Fibroblast of skin of scalp (primary cell): ENCODE measurements around the gene CCL19. TPM values are rescaled to one million over a fixed set of nuclear protein-coding genes. Genes with fewer than 3 reads are reported as not detected.
"Not testable (repeated sequence)": the region's sequence is repeated elsewhere in the genome, so short reads cannot be mapped to it uniquely, and the experiment has no call there.

Experiments
- DNase-seq: peaks from one replicate; pipeline ENCODE4 v3.0.0-alpha.2; 2013
- polyA plus RNA-seq, 2 experiments: library from polyadenylated mRNA; unstranded; fragments of 120-200 nt; gene quantifications; one replicate each; pipeline ENCODE4 v1.2.1, GENCODE V29; 2013; ENCODE audit not compliant: insufficient read length in 2 of 2

The CCL19 gene
- polyA plus RNA-seq (2013, experiment 1 of 2; ENCODE audit: insufficient read length), result not detected
- not detected for polyA plus RNA-seq (2013, experiment 2 of 2; ENCODE audit: insufficient read length)

DNA sequence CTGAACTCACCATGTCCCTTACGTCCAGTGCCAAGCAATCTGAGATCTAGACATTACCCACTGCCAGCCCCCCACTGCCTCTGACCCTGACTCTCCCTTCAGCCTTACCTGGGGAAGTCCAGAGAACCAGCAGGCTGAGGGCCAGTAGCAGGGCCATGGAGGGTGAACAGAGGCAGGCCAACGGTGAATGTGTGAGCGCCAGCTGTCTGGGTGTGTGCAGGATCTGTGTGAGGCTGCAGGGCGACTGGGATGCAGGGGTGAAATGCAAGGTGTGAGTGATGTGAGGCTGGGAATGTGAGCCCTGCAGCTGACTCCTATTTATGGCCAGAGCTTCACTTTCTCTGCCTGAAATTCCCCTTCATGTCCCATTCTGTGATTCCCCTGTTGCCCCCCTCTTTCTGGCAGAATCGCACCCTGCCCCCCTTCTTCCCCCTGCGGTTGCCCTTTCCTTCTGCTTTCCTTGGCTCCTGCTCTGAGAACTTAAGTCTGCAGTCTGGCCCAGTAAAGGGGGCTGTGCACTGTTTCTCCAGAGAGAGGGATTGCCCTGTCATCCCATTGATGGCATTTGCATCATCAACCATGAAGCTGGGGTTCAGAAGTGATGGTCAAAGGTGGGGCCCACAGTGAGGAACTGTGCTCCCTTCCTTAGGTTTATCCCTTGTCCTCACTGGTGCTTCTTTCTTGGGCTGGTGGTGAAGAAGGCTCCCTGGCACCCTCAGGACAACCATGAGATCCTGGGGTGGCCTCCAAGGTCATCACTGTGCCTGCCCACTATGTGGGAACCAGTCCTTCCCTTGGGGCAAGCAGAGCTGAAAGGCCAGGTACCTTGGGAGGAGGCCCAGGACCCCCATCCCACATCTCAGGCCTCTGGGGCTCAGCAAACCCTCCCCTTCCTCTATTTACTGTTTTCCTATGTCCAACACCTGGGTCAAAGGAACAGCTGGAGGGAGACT lies at the start of gene CCL19:
Gene CCL19, minus strand, starts transcription at position 294 of the 953 bp plus-strand sequence. Its CDS starts 137 bp downstream, at position 157.
- DNase-seq, result no peak

DNA sequence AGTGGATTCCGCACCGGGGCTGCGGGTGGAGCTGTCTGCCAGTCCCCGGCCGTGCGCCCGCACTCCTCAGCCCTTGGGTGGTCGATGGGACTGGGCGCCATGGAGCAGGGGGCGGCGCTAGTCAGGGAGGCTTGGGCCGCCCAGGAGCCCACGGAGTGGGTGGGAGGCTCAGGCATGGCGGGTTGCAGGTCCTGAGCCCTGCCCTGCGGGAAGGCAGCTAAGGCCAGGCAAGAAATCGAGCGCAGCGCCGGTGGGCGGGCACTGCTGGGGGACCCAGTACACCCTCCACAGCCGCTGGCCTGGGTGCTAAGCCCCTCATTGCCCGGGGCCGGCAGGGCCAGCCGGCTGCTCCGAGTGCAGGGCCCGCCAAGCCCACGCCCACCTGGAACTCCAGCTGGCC lies 49.1 kb upstream of the CCL19 start:
- DNase-seq, result not testable (repeated sequence)

DNA sequence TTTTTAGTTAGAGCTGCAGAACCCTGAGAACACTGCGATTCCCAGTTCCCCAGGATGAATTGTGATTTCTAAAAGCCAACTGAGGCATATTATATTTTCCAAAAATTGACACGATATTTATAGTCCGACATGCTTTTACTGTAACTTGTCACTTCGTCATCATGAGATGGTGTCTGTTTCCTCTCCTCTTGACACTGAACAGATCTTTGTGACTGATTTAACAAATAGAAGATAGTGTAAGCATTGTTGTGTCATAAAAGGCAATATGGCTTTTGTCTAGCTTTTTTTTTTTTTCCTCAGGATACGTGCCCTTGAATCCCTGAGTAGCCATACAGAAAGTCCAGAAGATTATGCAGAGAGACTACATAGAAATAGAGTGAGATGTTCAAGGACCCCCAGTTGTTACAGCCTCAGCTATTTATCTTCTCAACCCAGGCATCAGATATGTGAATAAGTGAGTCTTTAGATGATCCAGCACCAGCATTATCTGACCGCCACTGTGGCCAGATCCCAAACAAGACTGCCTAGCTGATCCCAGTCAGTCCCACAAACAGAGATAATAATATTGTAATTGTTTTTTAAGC lies 46.7 kb upstream of the CCL19 start:
- DNase-seq, result no peak

DNA sequence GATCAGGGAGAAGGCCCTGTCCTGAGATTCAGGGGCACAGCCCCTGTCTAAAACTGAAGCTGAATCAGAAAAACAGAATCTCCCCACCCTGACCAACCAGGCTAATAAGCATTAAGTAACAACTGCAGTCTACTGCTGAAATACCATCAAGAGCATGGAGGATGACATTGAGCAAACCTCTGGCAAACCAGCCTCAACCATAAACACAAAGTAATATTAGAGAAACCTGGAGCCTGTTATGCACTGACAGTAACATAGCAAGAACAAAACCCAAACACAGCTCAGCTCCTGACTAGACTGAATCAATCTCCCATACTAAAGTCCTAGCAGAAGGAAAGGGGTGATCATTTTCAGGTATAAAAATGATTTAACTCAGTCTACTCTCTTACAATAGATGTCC lies 43.6 kb upstream of the CCL19 start:
- DNase-seq, result no peak

DNA sequence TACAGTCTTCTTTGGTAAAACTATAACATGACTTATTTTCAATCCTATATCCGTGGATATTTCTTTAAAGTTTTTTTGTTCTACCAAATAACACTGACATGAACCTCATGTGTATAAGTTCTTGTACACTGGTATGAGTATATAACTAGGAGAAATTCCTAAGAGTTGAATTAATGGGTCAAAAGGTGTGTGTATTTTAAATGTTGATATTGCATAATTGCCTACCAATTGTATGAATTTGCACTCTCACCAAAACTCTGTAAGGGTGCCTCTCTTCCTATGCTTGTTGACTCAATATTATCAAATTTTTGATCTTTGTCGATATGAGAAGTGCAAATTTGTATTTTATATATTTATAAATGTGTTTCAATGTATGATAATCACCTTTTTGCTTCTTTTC lies 41.8 kb upstream of the CCL19 start:
- DNase-seq, result no peak

DNA sequence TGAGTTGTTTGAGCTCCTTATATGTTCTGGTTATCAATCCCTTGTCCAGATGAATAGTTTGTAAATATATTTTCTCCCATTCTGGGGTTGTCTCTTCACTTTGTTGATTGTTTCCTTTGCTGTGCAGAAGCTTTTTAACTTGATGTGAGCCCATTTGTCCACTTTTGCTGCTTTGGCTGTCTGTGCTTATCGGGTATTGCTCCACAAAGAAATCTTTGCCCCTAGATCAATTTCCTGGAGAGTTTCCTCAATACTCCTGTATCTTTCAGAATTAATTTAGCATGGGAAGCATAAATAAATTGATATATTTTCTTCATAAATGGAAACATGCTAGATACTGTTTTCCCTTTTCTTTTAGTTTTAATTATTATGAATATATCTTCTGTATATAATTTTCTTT lies 41.4 kb upstream of the CCL19 start:
- DNase-seq, result no peak

DNA sequence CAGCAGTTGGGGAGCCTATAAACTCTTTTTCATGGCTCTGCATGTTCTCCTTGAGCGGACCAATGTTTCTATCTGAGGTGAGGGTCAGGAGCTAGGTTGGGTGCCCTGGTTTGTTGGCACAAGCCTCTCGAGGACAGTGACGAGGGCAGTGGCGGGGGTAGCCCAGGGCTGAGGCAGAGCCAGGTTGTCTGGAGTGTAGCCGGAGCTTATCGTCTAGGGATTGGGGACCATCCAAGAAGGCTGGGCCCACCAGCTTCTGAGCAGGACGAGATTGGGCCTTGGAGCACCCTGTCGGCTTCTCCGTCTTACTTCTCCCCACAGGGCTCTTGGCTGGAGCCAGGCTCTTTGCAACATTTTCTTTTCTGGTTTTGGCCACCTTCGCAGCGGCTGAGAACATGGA lies 32.1 kb upstream of the CCL19 start:
- DNase-seq, result no peak

DNA sequence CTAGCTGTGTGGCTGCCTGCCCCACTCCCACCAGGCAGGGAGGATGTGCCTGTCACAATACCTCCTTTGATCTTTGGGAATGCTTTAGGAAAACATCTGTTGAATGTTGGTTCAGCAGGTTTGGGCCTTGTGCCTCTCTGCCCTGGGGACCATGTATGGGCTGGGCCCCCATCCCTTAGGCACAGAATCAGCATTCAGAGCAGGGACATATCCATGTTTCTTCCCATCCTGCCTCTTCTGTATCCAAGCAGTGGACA lies 28.6 kb upstream of the CCL19 start:
- DNase-seq, result not testable (repeated sequence)

DNA sequence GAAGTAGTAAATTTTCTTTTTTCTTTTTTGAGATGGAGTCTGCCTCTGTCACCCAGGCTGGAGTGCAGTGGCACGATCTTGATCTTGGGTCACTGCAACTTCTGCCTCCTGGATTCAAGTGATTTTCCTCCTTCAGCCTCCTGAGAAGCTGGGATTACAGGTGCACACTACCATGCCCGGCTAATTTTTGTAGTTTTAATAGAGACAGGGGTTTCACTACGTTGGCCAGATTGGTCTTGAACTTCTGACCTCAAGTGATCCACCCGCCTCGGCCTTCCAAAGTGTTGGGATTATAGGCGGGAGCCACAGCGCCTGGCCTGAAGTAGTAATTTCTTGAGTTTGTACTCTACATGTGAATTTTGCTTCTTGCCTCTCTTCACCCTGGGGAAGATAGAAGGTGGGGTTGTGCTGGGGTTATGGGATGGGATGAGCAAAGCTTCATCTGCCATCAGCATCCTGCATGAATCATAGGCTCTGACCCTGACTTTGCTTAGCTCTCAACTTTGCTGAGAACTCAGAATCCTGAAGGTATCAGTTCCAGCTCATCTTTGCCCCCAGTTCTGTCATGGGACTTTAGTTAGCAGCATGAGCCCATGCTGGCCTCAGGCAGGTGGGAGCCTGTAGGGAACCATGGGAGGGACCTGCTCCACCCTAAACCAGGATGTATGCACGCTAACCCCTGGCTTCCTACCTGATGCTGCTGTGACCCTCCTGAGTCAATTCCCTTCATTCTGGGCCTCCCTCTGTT lies 28.1 kb upstream of the CCL19 start:
- DNase-seq, result no peak

DNA sequence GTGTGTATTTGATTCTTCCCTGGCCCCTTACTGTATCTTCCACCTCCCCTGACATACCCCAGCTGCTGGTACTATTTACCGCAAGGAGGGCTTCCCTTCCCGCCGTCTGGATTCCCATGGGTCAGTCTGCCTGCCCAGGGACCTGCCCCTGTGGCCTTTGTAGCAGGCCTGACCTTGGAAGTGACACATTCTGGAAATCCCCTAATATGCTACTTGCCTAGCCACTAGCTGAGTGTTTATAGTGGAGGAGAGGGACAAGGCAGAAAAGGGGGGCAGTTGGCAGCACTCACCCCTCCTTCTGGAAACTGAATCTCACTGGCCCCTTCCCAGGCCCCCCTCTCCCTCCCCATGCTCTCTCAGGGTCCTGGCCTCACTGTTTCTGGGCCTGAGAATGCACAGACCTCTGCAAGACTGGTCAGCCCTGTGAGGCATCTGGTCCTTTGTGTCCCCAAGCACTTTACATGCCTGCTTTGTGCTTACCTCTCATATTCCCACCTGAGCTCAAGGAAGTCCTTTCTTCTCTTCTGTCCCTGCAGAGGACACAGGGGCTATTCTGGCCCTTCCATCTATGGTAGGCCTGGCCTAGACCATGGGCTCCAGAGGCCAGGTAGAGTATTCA lies 27.0 kb upstream of the CCL19 start:
- no peak for DNase-seq

DNA sequence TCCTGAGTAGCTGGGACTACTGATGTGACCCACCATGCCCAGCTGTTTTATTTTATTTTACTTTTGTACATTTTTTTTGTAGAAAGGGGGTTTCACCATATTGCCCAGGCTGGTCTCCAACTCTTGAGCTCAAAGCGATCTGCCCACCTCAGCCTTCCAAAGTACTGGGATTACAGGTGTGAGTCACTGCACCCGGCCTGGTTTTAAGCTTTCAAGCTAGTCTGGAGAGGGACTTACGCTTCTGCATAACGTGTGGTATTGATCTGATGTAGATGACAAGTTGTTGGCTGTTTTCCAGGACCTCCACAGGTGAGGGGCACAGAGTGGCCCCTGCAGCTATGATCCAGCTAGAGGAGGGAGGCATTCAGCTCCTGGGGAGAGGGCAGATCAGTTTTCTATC lies 25.6 kb upstream of the CCL19 start:
- no peak for DNase-seq

DNA sequence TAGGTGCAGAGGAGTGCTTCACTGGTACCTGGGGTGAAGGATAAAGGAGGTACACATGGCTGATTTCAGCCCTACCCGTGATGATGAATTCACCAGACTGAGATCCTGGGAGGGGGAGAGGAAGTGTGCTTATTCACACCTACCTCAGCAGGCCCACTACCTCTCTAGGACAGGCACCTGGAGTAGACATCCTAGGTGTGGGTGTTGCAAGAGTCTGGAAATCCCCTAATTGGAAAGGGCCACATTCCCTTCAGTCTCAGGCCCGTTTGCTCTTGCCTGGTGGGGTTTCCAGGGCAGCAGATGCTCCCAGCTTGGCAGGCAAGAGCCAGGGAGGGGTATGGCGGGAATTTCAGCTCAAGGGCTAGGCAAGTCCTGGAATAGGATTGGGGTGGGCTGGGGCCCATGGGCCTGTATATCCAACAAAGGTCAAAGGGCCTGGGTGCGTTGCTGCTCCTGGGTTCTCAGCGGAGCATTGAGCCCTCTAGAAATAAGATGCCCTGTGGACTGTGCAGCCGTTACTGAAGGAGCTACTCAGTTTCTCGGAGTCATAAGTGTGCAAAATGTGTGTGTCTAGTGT lies 24.7 kb upstream of the CCL19 start:
- no peak for DNase-seq

DNA sequence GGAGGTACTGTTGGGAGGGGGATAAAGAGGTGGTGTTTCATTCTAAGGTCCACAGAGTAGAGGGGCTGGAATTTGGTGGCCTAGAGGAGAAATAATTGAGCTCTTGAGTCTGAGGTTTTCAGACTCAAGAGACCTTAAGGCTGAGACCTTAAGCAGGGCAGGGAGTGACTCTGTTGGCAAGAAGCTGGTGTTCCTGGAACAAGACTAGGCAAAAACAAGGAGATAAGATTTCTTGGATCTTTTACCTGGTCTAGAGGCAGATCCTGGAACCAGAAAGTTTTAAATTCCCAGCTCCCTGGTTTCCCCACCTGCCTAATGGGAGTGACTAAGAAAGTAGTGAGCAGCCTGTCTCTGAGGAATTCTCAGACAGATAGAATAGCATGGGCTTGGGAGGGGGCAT lies 22.9 kb upstream of the CCL19 start:
- DNase-seq, result no peak

DNA sequence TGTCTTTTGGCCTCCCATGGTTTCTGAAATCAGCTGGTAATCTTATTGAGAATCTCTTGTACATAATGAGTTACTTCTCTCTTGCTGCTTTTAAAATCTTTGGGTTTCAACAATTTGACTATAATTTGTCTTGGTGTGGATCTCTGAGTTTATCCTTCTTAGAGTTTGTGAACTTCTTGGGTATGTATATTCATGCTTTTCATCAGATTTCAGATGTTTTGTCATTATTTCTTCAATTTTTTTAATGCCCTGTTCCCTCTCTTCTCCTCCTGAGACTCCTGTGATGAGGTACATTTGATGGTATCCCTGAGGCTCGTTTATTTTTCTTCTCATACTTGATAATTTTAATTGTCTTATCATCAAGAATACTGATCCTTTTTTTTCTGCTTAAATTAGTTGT lies 21.1 kb upstream of the CCL19 start:
- DNase-seq, result no peak

DNA sequence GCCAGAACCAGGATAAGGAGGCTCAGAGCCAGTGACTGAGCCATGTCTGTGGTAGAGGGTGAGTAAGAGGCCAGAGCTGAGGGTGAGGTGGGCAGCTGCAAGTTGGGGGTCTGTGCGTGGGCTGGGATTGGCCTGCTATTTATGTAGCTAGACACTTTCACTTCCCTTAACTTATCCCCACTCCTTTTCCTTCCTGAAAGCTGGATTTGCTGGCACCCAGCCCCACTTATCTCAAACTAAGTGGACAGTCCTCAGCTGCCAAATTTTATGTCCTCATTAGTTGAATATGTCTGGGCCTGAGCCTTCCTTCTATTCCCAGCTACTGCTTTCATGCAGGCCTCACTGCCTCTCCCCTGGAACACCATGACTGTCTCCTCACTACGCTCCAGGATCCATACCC lies 18.9 kb upstream of the CCL19 start, which contains the start of gene CCL21:
Gene CCL21, minus strand, starts transcription at position 114 of the 400 bp plus-strand sequence. Its CDS starts 70 bp downstream, at position 44.
- DNase-seq, result no peak

DNA sequence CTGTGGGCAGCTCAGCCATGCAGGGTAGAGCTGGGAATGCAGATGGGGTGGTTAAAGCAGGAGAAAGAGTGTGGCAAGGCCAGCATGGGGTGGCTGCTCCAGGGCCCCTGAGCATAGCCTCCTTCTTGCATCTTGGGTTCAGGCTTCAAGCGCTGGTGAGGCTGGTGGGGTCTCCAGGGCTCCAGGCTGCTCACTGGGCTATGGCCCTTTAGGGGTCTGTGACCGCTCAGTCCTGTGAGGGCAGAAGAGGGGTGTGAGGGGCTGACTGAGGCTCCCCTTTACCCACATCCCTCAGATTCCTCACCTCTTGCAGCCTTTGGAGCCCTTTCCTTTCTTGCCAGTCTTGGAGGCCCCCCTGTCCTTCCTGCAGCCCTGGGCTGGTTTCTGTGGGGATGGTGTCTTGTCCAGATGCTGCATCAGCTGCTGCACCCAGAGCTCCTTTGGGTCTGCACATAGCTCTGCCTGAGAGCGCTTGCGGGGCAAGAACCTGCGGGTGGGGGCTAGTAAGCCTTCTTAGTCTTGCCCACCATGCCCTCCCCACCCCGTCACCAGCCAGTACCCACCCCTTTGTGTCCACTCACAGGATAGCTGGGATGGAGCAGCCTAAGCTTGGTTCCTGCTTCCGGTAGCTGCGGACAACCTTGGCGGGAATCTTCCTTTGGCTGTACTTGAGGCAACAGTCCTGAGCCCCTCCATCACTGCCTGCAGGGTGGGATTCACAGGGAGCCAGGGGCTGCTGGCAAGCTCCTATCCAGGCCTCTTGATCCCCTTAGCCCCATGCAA lies 18.3 kb upstream of the CCL19 start:
- DNase-seq, result no peak

DNA sequence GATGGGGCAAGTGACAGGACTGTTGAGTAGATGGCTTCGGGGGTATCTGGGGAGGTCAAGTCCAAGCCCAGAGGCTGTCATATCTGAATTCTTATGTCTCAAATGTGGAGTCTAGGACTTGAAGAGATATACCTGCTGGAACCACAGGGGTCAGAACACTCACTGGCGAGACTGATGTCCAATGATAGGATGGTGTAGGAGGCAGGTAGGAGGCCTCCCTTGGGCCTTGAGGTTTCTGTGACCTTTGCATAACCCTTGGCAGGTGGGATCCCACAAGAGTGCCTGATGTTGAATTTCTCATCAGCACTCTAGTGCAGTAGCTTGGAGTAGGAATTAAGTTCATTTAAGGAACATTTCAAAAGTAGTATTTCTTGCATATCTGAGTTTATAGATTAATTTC lies 16.1 kb upstream of the CCL19 start:
- DNase-seq, result no peak

DNA sequence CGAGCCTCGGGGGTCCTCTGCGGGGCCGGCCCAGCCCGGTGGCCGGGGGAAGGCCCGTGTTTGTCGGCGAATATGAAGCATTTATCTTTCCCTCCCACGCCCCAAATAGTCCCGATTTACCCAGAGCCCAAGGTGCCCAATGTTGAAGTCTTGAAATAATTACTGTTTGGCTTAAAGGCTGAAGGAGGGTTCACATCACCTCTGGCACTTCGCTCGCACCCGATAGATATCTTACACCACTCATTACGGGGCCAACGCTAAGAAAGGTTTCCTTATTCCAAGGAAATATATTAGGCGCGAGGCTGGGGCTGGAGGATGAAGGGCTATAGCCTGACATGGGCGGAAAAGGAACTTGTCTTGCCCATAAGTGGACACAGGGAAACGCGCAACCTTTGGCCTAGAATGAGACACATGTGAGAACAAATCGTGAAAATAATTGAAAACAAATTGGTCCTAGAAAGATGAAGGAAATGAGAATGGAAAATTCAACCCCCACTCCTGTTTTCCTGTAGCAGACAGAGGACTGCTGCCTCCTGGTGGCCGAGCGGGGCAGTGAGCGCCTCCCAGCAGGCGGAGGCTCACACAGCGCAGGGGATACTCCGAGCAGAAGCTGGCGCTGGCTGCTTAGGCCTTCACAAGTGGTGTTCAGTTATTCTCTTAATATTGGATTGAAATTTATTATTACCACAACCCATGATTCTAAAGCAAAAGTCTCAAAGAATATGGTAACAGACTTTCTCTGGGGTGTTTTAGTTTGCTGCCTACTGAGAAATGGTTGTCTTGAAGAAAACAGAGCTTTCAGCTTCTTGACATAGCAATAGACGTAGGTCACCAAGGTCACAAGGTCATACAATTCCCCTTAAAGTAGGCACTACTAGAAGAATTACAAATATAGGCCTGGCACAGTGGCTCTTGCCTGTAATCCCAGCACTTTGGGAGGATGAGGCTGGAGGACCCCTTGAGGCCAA lies 11.0 kb upstream of the CCL19 start:
- peak; percentile 74 for DNase-seq

DNA sequence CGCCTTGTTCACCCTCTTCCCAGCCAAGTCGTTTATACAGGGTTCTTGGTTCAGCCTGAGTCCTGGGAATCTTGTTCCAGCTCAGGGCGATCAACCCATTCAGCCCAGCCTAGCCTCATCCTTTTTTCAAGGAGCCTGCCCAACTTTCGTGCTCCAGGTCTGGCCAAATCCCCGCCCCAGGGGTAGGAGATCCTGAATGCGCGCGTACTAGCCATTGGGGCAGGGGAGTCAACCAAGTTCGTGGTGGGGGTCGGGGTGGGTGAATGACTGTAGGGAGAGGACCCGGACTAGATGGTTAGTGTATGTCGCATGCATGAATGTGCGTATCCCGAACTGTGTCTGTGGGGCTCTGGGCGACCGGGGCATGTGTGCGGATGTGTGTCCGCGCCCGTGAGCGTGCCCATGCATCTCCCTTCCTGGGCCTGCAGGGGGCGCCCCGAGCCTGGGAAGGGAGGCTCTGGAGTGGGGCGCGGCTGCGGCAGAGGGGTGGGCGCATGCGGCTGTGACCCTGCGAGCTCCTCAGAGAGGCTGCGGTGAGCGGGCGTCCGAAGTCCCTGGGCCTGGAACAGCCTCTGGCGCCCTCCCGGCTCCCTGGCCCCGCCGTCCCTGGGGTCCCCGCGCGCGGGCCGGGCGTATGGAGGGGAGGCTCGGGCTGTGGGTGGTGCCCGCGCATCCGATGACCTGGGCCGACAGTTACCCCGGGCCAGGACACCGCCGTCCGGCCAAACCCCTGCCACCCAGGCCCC lies 10.1 kb upstream of the CCL19 start:
- peak; percentile 68 for DNase-seq

DNA sequence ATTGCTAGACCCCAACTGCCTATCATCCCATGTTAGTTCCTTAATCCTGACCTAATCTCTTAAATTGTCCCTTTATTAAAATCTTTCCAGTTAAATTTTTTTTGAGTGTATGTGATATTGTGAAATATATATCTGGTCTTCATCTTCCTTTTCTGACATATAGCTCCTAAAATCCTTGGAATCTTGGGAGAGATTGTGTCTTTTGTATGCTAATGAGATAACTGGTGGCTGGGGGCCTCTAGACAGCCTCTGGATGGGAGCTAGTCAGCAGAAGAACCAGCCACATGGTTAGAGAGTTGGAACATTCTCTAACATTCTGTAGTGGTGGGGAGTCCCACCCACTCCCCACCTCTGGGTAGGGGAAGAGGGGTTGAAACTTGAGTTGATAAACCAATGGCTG lies 3.7 kb upstream of the CCL19 start:
- DNase-seq, result no peak
